T1000 (cell line): ENCODE measurements around the gene NT5C1B.
A peak's percentile ranks its signal among the peaks of the same experiment; 100 is the strongest.

Experiments
- DNase-seq: peaks from one replicate; lab custom pipeline; 2025; ENCODE audit warnings: mixed read lengths; lab: John Stamatoyannopoulos, UW

Gene NT5C1B

GRCh38 chr2:18551169-18551568 lies 38.2 kb downstream of the NT5C1B start:
- no peak for DNase-seq

- DNase-seq: no peak
These were observed 38.9 kb downstream of the NT5C1B start for GRCh38 chr2:18550433-18550832.

GRCh38 chr2:18549083-18549482 lies 40.3 kb downstream of the NT5C1B start:
- DNase-seq: no peak

GRCh38 chr2:18548621-18549020 lies 40.7 kb downstream of the NT5C1B start:
- no peak for DNase-seq

- no peak for DNase-seq
These were observed 42.8 kb downstream of the NT5C1B start for GRCh38 chr2:18546567-18546966.

- DNase-seq: no peak
These were observed 44.0 kb downstream of the NT5C1B start for GRCh38 chr2:18545384-18545783.

GRCh38 chr2:18544171-18544570 lies 45.2 kb downstream of the NT5C1B start:
- no peak for DNase-seq

- DNase-seq: no peak
These were observed 48.5 kb downstream of the NT5C1B start for GRCh38 chr2:18540872-18541271.

GRCh38 chr2:18536697-18537096 lies 52.7 kb downstream of the NT5C1B start:
- DNase-seq: no peak

- no peak for DNase-seq
These were observed 53.3 kb downstream of the NT5C1B start for GRCh38 chr2:18536100-18536499.

GRCh38 chr2:18531194-18531593 lies 58.2 kb downstream of the NT5C1B start:
- DNase-seq: no peak

GRCh38 chr2:18527822-18528221 lies 61.5 kb downstream of the NT5C1B start:
- DNase-seq: no peak

- DNase-seq: no peak
These were observed 62.0 kb downstream of the NT5C1B start for GRCh38 chr2:18527326-18527725.

- DNase-seq: no peak
These were observed 62.9 kb downstream of the NT5C1B start for GRCh38 chr2:18526429-18526828.

GRCh38 chr2:18525852-18526251 lies 63.5 kb downstream of the NT5C1B start:
- DNase-seq: no peak

- no peak for DNase-seq
These were observed 64.1 kb downstream of the NT5C1B start for GRCh38 chr2:18525236-18525635.

GRCh38 chr2:18522484-18523146 lies 66.8 kb downstream of the NT5C1B start:
- DNase-seq: no peak

GRCh38 chr2:18520451-18521425 lies 68.6 kb downstream of the NT5C1B start:
- DNase-seq: peak; percentile 45

GRCh38 chr2:18519914-18520450 lies 69.4 kb downstream of the NT5C1B start:
- no peak for DNase-seq

GRCh38 chr2:18518116-18519111 lies 71.0 kb downstream of the NT5C1B start:
- no peak for DNase-seq

- DNase-seq: no peak
These were observed 72.0 kb downstream of the NT5C1B start for GRCh38 chr2:18517386-18517785.

- no peak for DNase-seq
These were observed 73.3 kb downstream of the NT5C1B start for GRCh38 chr2:18516112-18516511.
